ENCODE results near the gene HHAT.

DNA sequence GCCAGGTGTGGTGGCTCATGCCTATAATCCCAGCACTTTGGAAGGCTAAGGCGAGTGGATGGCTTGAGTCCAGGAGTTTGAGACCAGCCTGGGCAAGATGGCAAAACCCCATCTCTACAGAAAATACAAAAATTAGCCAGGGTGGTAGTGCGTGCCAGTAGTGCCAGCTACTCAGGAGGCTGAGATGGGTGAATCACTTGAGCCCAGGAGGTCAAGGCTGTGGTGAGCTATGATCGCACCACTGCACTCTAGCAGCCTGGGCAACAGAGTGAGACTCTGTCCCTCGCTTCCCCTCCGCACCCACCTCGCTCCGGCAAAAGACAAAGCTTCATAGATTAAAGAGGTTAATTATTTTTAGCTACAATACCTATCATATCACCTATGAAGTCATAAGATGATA is 100.0 kb downstream of the HHAT start:
- TF ChIP-seq, protein P1, sequence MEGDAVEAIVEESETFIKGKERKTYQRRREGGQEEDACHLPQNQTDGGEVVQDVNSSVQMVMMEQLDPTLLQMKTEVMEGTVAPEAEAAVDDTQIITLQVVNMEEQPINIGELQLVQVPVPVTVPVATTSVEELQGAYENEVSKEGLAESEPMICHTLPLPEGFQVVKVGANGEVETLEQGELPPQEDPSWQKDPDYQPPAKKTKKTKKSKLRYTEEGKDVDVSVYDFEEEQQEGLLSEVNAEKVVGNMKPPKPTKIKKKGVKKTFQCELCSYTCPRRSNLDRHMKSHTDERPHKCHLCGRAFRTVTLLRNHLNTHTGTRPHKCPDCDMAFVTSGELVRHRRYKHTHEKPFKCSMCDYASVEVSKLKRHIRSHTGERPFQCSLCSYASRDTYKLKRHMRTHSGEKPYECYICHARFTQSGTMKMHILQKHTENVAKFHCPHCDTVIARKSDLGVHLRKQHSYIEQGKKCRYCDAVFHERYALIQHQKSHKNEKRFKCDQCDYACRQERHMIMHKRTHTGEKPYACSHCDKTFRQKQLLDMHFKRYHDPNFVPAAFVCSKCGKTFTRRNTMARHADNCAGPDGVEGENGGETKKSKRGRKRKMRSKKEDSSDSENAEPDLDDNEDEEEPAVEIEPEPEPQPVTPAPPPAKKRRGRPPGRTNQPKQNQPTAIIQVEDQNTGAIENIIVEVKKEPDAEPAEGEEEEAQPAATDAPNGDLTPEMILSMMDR (IDR thresholded peaks at IDR 0.05) = no peak
- no peak for TF ChIP-seq POLR2A (IDR thresholded peaks at IDR 0.05)

All from esophagus squamous epithelium (tissue), 4 donors.